Endothelial cell of umbilical vein (primary cell): ENCODE data around the gene APLP2. TPM values are rescaled to one million over a fixed set of nuclear protein-coding genes. Genes with fewer than 3 reads are reported as not detected.

Experiments used
- BruUV-seq: library from RNA; stranded (reverse); fragments of 400-500 nt; replicated peaks from 2 replicates; lab custom pipeline; 2021; lab: Mats Ljungman, UMichigan
- CTCF ChIA-PET: fragments of 300-600, 350-600 bp; sonication (Branson Sonifier 250); formaldehyde crosslinking; loops from one replicate; lab custom pipeline; 2021; ENCODE audit warnings: antibody characterized with exemption, inconsistent platforms; lab: Charles Lee
- POLR2A ChIA-PET: fragments of 300-600, 350-600 bp; sonication (Branson Sonifier 250); formaldehyde crosslinking; loops from one replicate; lab custom pipeline; 2021; ENCODE audit warnings: antibody characterized with exemption, inconsistent platforms; lab: Charles Lee
- DNase-seq: peaks from one replicate; pipeline ENCODE4 v3.0.0-alpha.2; 2011; ENCODE audit warnings: low read depth, low spot score
- FAIRE-seq: peaks from 2 replicates; lab custom pipeline; 2011; peaks lifted over from hg19 to GRCh38; lab: Jason Lieb, UNC
- H2AFZ ChIP-seq: 2 replicates; pipeline ENCODE4 v1.6.0; 2012; ENCODE audit warnings: low read depth, low read length, control low read depth, inconsistent platforms
- H3K27ac ChIP-seq: 2 replicates; pipeline ENCODE4 v1.5.1; 2011; ENCODE audit warnings: low read depth, mild to moderate bottlenecking, control low read depth, low read length, moderate library complexity; ENCODE audit not compliant: insufficient read depth
- H3K27me3 ChIP-seq, 2 experiments: 2 replicates each; pipeline versions ENCODE4 v1.6.0 to v1.6.1; 2011; ENCODE audit warnings: low read length in 2 of 2, mixed read lengths in 1 of 2; ENCODE audit not compliant: control insufficient read depth in 2 of 2, insufficient read depth in 2 of 2
- H3K36me3 ChIP-seq, 2 experiments: 2 replicates in 1 of 2; 3 replicates in 1 of 2; pipeline ENCODE4 v1.5.1; 2011; ENCODE audit warnings: low read length in 2 of 2, mild to moderate bottlenecking in 1 of 2, moderate library complexity in 1 of 2; ENCODE audit not compliant: control insufficient read depth in 2 of 2, insufficient read depth in 2 of 2; ENCODE audit errors: extremely low read depth in 1 of 2
- H3K4me1 ChIP-seq: 3 replicates; pipeline ENCODE4 v1.5.1; 2011; ENCODE audit warnings: mild to moderate bottlenecking, low read length; ENCODE audit not compliant: control insufficient read depth, insufficient read depth; ENCODE audit errors: extremely low read depth
- H3K4me2 ChIP-seq: 2 replicates; pipeline ENCODE4 v1.6.1; 2011; ENCODE audit warnings: low read length, control low read depth, mixed read lengths; ENCODE audit not compliant: insufficient read depth
- H3K4me3 ChIP-seq, 3 experiments: fragments of 200-600 bp in 1 of 3; sonication (generic), shearing (Covaris generic) in 1 of 3; replicated peaks in 1 of 3; 2 replicates each; pipeline ENCODE4 v1.5.1; 2011 to 2016; ENCODE audit warnings: control low read depth in 3 of 3, low read length in 3 of 3, mild to moderate bottlenecking in 2 of 3, inconsistent platforms in 1 of 3, low read depth in 1 of 3, moderate library complexity in 1 of 3; ENCODE audit not compliant: insufficient read depth in 1 of 3
- H3K79me2 ChIP-seq: 2 replicates; pipeline ENCODE4 v1.6.0; 2012; ENCODE audit warnings: low read length, inconsistent platforms; ENCODE audit not compliant: control insufficient read depth, insufficient read depth
- H3K9ac ChIP-seq: replicated peaks from 2 replicates; pipeline ENCODE3; 2011; ENCODE audit warnings: low read length, control low read depth; ENCODE audit not compliant: insufficient read depth; ENCODE audit errors: extremely low read depth
- H3K9me1 ChIP-seq: replicated peaks from 3 replicates; pipeline ENCODE4 v1.6.0; 2011; ENCODE audit warnings: mild to moderate bottlenecking, low read length; ENCODE audit not compliant: control insufficient read depth, insufficient read depth; ENCODE audit errors: extremely low read depth
- H3K9me3 ChIP-seq: replicated peaks from 2 replicates; pipeline ENCODE4 v1.5.1; 2012; ENCODE audit warnings: low read length, inconsistent platforms; ENCODE audit not compliant: control insufficient read depth, insufficient read depth
- H4K20me1 ChIP-seq: replicated peaks from 2 replicates; pipeline ENCODE3; 2011; ENCODE audit warnings: mild to moderate bottlenecking, low read length; ENCODE audit not compliant: control insufficient read depth, insufficient read depth; ENCODE audit errors: extremely low read depth
- CTCF ChIP-seq, 2 donors: IDR thresholded peaks; 1 replicate in 1 of 2; 2 replicates in 1 of 2; pipeline ENCODE4 v1.5.1; 2011; ENCODE audit warnings: low read length in 2 of 2, mild to moderate bottlenecking in 2 of 2, moderate library complexity in 2 of 2, control low read depth in 1 of 2, inconsistent platforms in 1 of 2, low read depth in 1 of 2; ENCODE audit not compliant: insufficient read depth in 1 of 2; ENCODE audit errors: extremely low read depth in 1 of 2
- EZH2 ChIP-seq: IDR thresholded peaks from 2 replicates; pipeline ENCODE4 v1.6.1; 2012; ENCODE audit warnings: borderline replicate concordance, low read depth, mild to moderate bottlenecking, moderate library complexity, low read length, inconsistent platforms; ENCODE audit not compliant: severe bottlenecking
- FOS ChIP-seq: IDR thresholded peaks from 2 replicates; pipeline ENCODE4 v1.6.1; 2011; ENCODE audit warnings: mild to moderate bottlenecking, low read length, moderate library complexity, borderline replicate concordance; ENCODE audit not compliant: insufficient read depth
- GATA2 ChIP-seq: IDR thresholded peaks from 2 replicates; pipeline ENCODE4 v1.7.0; 2011; ENCODE audit warnings: low read depth, mild to moderate bottlenecking, moderate library complexity, mixed read lengths, low read length; ENCODE audit not compliant: insufficient read length, insufficient read depth
- JUN ChIP-seq: IDR thresholded peaks from 2 replicates; pipeline ENCODE4 v1.6.1; 2011; ENCODE audit warnings: borderline replicate concordance, low read depth; ENCODE audit not compliant: insufficient read length, insufficient read depth
- MAX ChIP-seq: IDR thresholded peaks from 2 replicates; pipeline ENCODE4 v1.6.1; 2011; ENCODE audit not compliant: insufficient read depth, insufficient read length
- MYC ChIP-seq: IDR thresholded peaks from one replicate; pipeline ENCODE4 v1.6.1; 2011; ENCODE audit warnings: mild to moderate bottlenecking, low read depth, low read length
- POLR2A ChIP-seq: IDR thresholded peaks from 2 replicates; pipeline ENCODE4 v1.6.1; 2012; ENCODE audit warnings: low read depth, mild to moderate bottlenecking, control low read depth, low read length
- POLR2AphosphoS5 ChIP-seq: IDR thresholded peaks from 2 replicates; pipeline ENCODE4 v1.6.1; 2012; ENCODE audit warnings: low read depth, mild to moderate bottlenecking, control low read depth, low read length, moderate library complexity; ENCODE audit not compliant: insufficient read depth
- dilution Hi-C: fragments of 300-500 bp; cut with MboI; formaldehyde crosslinking; loops from one replicate; pipeline ENCODE4 v1.15.0; 2019; ENCODE audit warnings: low sequenced_read_pairs; ENCODE audit not compliant: extremely low pct_ligation_motif_present
- intact Hi-C: fragments of 100-400 bp; cut with micrococcal nuclease; formaldehyde crosslinking; loops from one replicate; pipeline ENCODE4 v1.10.0; 2022
- polyA plus RNA-seq, 4 experiments: library from polyadenylated mRNA; depleted of rRNA in 3 of 4; stranded (reverse) in 3 of 4; unstranded in 1 of 4; fragments of >200 nt; gene quantifications; 2 replicates each; pipeline versions ENCODE4 v1.2.1 to v1.2.3, GENCODE V29; 2011 to 2012; ENCODE audit warnings: missing spikeins in 1 of 4
- total RNA-seq: library from RNA; stranded (reverse); gene quantifications from 2 replicates; pipeline ENCODE4 v1.2.3, GENCODE V29; 2021

Gene APLP2
- total and polyA plus RNA-seq, 2 donors (not counting 3 experiments of a cell fraction or from before 2014, with no cell fraction given) = 493 to 543 TPM

GRCh38 chr11:130110339-130111108 lies 40.8 kb downstream of the APLP2 start:
- H3K27me3 ChIP-seq = no peaks in the 10 kb centered on the region
- ChIA-PET POLR2A (no interaction called here), CTCF (no interaction called here)
- H3K36me3 ChIP-seq = peaks cover 12 to 16% of the 10 kb centered on the region in 2 experiments
- H3K9me1 ChIP-seq = no peaks in the 10 kb centered on the region
- H2AFZ ChIP-seq = no peak overlapping the region
- H3K27ac ChIP-seq = no peak overlapping the region
- H3K4me1 ChIP-seq = peaks cover 14% of the 10 kb centered on the region
- FAIRE-seq = no peak
- intact Hi-C loops (no loop called here), dilution Hi-C loops (no loop called here)
- H3K4me2 ChIP-seq = no peak overlapping the region
- no peaks in the 10 kb centered on the region for H3K9me3 ChIP-seq
- H3K9ac ChIP-seq = no peak overlapping the region
- BruUV-seq = no TSS peak
- no peak for DNase-seq
- H3K4me3 ChIP-seq = no peak overlapping the region
- no peak for TF ChIP-seq GATA2
- no peak for TF ChIP-seq JUN
- no peak for TF ChIP-seq FOS
- no peak for TF ChIP-seq POLR2A
- TF ChIP-seq MYC = no peak
- no peak for TF ChIP-seq EZH2
- TF ChIP-seq MAX = no peak
- TF ChIP-seq CTCF (IDR thresholded peaks at IDR 0.05; ENCODE audit: extremely low read depth in 1 of 2, insufficient read depth in 1 of 2, low read depth in 1 of 2, low read length in 2 of 2) = no peak
- no peak for TF ChIP-seq POLR2AphosphoS5
- peaks cover 7% of the 10 kb centered on the region for H4K20me1 ChIP-seq
- H3K79me2 ChIP-seq = peaks cover 80% of the 10 kb centered on the region
